Activated T-helper 1 cell treated with anti-CD3 and anti-CD28 coated beads, Interleukin-2, amount 50 U/mL, for 16 hours (primary cell): Measurements from ENCODE around the gene CCDC159.
"Not testable (repeated sequence)": the region's sequence is repeated elsewhere in the genome, so short reads cannot be mapped to it uniquely, and the experiment has no call there.

Experiments used
- DNase-seq, 2 donors: peaks; one replicate each; pipeline ENCODE4 v3.0.0-alpha.2; 2020; ENCODE audit warnings: low read depth in 1 of 2, low spot score in 1 of 2

CCDC159 gene, protein sequence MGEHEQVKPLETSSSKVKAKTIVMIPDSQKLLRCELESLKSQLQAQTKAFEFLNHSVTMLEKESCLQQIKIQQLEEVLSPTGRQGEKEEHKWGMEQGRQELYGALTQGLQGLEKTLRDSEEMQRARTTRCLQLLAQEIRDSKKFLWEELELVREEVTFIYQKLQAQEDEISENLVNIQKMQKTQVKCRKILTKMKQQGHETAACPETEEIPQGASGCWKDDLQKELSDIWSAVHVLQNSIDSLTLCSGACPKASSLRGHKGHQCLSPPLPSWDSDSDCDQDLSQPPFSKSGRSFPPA

DNA sequence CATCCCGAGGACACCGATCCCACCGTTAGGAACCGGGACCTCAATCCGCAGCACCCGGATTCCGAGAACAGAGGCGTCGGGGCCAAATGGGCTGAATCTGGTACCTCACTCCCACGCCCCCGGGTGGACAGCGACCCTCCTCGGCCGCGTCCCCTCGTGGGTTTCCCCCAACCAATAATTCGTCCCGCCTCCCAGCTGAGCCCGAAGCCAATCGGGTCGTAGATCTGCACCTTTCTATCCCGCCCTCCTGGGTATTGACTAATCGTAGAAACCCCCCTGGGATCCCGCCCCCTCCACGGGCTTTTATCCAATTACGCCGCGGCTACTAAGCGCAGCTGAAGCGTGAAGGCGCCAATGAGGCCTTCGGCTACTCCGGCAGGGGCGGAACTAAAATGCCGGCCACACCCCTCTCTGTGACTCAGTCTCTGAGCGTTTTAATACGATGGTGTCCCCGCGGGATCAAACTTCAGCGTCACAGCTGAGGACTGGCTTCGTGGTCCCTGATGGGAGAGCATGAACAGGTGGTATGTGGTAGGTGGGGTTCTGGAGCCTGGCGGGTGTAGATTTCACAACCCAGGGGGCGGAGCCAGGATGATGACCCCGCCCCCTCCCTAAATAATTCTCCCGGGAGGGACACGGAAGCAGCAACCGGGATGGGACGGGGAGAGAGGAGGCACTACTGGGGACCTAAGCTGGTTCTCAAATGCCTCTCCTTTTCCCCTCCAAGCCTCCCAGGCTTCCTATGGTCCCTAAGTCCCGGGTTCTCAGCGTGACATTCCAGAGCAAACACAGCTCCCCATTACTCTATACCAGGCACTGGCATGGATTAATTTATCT lies at the start of gene CCDC159, which contains the start of gene TMEM205:
CCDC159 (plus strand) TSS at position 416 of the 837 bp plus-strand sequence; CDS start at position 504, 88 bp downstream.
TMEM205 (minus strand) TSS at position 165 of the 837 bp plus-strand sequence. CDS start 649 bp downstream, outside the sequence.
- DNase-seq, result peak; percentile 94 to 96

GRCh38 chr19:11299946-11300810 lies 46.1 kb upstream of the CCDC159 start:
- DNase-seq, result no peak

DNA sequence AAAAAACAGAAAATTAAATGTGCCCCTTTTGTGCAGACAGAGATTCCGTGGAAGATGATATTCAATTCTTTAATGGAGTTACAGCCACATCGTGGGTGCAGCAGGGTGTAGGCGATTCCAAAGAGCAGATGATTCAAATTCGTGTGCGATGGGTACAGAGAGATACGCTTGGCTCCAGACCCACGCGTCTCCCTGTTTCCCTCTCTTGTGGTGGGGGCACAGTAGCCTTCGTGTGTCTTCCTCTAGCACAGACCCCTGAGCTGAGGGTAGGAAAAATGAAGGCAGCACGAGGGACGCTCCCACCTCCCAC lies 45.6 kb upstream of the CCDC159 start:
- no peak for DNase-seq

DNA sequence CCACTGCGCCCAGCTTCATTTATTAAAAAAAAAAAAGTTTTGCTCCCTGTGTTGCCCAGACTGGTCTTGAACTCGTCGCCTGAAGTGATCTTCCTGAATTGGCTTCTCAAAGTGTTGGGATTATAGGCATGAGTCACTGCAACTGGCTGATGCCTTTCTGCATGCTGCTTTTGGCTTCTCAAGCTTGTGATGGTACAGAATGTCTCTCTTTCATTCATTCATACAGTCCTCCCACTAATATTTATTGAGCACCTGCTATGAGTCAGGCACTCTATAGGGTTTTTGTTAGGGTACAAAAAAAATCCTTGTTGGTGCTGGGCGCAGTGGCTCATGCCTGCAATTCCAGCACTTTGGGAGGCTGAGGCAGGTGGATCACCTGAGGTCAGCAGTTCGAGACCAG lies 41.4 kb upstream of the CCDC159 start:
- no peak for DNase-seq

DNA sequence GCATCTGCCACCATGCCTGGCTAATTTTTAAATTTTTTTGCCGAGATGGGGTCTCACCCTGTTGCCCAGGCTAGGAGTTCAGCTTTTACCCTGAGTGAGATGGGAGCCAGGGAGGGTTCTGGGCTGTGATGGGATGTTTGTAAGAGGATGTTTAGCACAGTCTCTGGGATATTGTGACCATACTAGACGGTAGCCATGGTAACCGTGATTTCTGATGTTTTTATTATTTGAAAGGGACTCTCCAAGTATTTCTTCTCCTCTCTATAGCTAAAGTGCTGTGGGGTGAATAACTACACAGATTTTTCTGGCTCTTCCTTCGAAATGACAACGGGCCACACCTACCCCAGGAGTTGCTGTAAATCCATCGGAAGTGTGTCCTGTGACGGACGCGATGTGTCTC lies 40.0 kb upstream of the CCDC159 start:
- no peak for DNase-seq

GRCh38 chr19:11320278-11320995 lies 25.9 kb upstream of the CCDC159 start:
- DNase-seq, result not testable (repeated sequence)

DNA sequence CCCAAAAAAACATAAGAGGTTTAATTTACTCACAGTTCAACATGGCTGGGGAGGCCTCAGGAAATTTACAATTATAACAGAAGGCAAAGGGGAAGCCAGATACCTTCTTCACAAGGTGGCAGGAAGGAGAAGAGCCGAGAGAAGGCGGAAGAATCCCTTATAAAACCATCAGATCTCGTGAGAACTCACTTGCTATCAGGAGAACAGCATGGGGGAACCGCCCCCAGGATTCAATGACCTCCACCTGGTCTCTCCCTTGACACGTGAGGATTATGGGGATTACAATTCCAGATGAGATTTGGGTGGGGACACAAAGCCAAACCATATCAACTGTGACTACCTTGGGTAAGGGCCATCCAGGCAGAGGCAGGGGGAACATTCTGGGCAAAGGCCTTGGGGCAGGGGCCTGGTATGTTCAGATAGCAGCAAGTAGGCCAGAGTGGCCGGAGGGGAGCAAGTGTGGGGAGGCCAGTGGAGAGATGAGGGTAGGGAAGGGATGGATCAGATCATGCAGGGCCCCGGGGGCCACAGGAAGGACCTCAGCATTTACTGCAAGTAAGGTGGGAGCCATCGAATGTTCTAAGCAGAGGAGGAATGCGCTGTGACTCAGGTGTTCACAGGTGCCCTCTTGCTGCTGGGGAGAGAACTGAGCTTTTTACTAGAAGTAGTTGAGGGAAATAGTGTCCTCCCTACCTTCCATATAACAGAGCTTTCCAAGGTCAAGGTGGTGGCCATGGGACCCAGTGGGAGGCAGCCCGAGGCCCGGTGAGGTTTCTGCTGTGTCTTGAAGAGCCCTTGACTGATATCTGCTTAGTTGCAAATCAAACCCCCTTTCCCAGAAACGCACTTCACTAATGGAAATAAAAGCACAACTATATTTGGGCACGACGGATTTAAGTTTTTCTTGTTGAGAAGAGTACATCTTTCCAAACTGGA lies 24.9 kb upstream of the CCDC159 start:
- DNase-seq, result no peak

- DNase-seq, result no peak
Measured at GRCh38 chr19:11322269-11323024, 23.9 kb upstream of the CCDC159 start.

- DNase-seq, result no peak
Measured at GRCh38 chr19:11323601-11324078, 22.7 kb upstream of the CCDC159 start.

GRCh38 chr19:11324079-11324661 lies 22.1 kb upstream of the CCDC159 start:
- no peak for DNase-seq

DNA sequence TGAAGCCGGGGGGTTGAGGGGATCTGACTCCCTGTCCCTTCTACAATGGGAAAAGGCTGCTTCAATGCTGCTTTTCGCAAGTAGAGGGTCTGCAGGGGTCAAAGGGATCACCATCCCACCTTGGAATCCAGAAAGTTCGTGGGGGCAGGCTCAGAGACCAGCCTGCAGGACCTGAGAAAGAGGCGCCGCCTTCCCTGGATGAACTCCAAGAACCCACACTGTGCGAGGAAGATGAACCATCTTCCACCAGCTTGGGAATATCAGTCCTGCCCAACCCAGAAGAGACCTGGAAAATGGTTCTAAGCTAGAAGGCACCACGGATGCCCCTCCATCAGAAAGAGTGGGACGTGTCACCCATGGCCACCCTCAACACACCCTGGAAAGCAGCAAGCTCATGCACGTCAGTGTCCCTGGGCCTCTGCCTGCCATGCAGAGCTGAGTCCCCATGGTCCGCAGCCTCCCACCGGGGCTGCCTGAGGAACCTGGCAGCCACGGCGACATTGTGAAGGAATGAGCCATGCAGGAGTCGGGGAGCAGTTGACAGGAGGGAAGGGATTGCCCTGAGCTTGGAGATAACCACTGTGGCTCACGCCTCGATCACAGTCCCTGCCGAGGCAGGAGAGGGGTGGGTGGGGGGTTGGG lies 21.4 kb upstream of the CCDC159 start:
- no peak for DNase-seq

GRCh38 chr19:11325544-11325943 lies 20.8 kb upstream of the CCDC159 start:
- no peak for DNase-seq

DNA sequence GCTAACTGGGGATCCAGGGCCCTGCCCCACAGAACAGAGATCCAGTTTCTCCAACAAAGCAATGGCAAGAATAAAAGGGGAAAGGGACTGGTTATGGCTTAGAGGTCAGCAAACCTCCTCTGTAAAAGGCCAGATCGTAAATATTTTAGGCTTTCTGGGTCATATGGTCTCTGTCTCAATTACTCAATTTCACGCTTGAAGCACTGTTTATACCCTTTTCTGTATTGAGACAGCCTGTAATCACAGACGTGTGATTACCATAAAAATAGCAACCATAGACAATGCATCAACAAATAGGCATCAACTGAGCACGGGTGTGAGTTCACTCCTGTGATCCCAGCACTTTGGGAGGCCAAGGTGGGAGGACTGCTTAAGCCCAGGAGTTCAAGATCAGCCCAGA lies 16.2 kb upstream of the CCDC159 start:
- DNase-seq, result no peak

DNA sequence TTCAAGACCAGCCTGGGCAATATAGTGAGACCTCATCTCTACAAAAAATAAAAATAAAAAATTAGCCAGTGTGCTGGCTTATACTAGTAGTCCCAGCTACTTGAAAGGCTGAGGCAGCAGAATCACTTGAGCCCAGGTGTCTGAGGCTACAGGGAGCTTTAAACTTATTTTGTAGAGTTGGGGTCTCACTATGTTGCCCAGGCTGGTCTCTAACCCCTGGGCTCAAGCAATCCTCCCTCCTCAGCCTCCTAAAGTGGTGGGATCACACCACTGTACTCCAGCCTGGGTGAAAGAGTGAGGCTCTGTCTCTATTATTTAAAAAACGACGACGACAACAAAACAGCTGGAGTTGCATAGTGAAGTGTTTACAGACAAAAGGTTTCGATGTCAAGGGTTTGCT lies 14.8 kb upstream of the CCDC159 start:
- DNase-seq, result no peak

DNA sequence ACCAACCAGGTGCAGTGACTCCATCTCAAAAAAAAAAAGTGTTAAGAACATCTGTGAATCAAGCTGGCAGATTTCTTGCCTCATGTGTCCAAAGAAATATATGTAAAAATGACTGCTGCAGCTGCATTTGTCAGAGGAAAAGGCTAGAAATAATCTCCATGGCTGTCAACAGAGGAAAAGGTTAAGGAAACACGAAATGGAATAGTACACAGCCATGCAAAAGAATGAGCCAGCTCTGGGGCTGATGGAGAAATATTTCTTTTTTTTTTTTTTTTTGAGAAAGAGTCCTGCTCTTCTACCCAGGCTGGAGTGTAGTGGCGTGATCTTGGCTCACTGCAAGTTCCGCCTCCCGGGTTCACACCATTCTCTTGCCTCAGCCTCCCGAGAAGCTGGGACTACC lies 13.5 kb upstream of the CCDC159 start:
- no peak for DNase-seq

- DNase-seq, result not testable (repeated sequence)
Measured at GRCh38 chr19:11333838-11334237, 12.5 kb upstream of the CCDC159 start.

- DNase-seq, result no peak
Measured at GRCh38 chr19:11335449-11336146, 10.7 kb upstream of the CCDC159 start.
